ENCODE results near the gene LUC7L2. TPM values are rescaled to one million over a fixed set of nuclear protein-coding genes. Genes with fewer than 3 reads are reported as not detected.

The LUC7L2 gene
- total and polyA plus RNA-seq, 2 of the 8 experiments (the other 6 are each of a cell fraction or from before 2014, with no cell fraction given): 22.9 to 67.8 TPM

GRCh38 chr7:139330333-139331030 is 29.2 kb upstream of the LUC7L2 start (continued):
- TF ChIP-seq RBBP5 (IDR thresholded peaks at IDR 0.05; ENCODE audit: borderline replicate concordance, low read depth, low read length) (no peak), EZH2 (IDR thresholded peaks at IDR 0.05; ENCODE audit: low read depth, low read length, severe bottlenecking) (no peak), SIX5 (IDR thresholded peaks at IDR 0.05; ENCODE audit: low read depth, low read length) (no peak)

All from H1 (cell line).